Measurements from ENCODE around the gene RNF31. TPM values are rescaled to one million over a fixed set of nuclear protein-coding genes. Genes with fewer than 3 reads are reported as not detected.
A peak's percentile ranks its signal among the peaks of the same experiment; 100 is the strongest.

Gene RNF31
- total and polyA plus RNA-seq, 7 experiments from 2014 or later, result 40.9 to 151 (median 81.4) TPM

GRCh38 chr14:24133735-24134134 is 13.6 kb upstream of the RNF31 start:
- intact Hi-C loops (cut with micrococcal nuclease), result no loop called here
- H3K4me1 ChIP-seq (ENCODE audit: control insufficient read depth in 2 of 2, insufficient read depth in 2 of 2, low read length in 2 of 2), result peaks cover 16 to 33% of the 10 kb centered on the region in 2 donors
- Mint-ChIP-seq H3K4me3 (no peak overlapping the region), H3K36me3 (peaks cover 0 to 22% (median 8%) of the 10 kb centered on the region in 5 donors), H3K4me1 (peaks cover 36 to 55% (median 47%) of the 10 kb centered on the region in 7 donors), H3K27ac (peak overlapping the region in 3 of 9 donors; percentile 25 to 92 (median 73)), H3K27me3 (no peaks in the 10 kb centered on the region), H3K9me3 (peaks cover 0 to 4% (median 0%) of the 10 kb centered on the region in 11 donors)
- no peak overlapping the region for H3K4me3 ChIP-seq (ENCODE audit: low read length)
- ATAC-seq, result no peak
- H3K27ac ChIP-seq (ENCODE audit: low read depth, low read length), result no peak overlapping the region
- H3K36me3 ChIP-seq (ENCODE audit: control insufficient read depth in 2 of 3, insufficient read depth in 3 of 3, low read length in 3 of 3), result peaks cover 0 to 18% (median 10%) of the 10 kb centered on the region in 3 experiments
- ChIA-PET POLR2A (interaction anchor here (0.6 to 11.7 kb wide), 10 partner anchors 13 to 1537 kb away, joined by 3 to 298 read pairs (median 4); partner anchors contain the start of genes DCAF11, IRF9, NRL and PSME2), CTCF (interaction anchor here (0.6 to 1.4 kb wide), 3 partner anchors 18 to 149 kb away, joined by 3 to 5 read pairs (median 4); partner anchors contain the start of gene TINF2)
- DNase-seq, result no peak
- H3K27me3 ChIP-seq (ENCODE audit: control insufficient read depth in 2 of 2, insufficient read depth in 2 of 2, low read length in 2 of 2), result no peaks in the 10 kb centered on the region
- H3K9me3 ChIP-seq (ENCODE audit: control insufficient read depth in 2 of 3, low read length in 3 of 3), result no peaks in the 10 kb centered on the region

- peak overlapping the region; percentile 80 to 95 (median 92) for H3K4me3 Mint-ChIP-seq
- Histone ChIP-seq H3K4me3 (ENCODE audit: low read length) (peak overlapping the region; percentile 83), H3K4me1 (ENCODE audit: control insufficient read depth in 2 of 2, insufficient read depth in 2 of 2, low read length in 2 of 2) (peaks cover 16 to 37% of the 10 kb centered on the region in 2 donors), H3K27ac (ENCODE audit: low read depth, low read length) (peak overlapping the region; percentile 97), H3K36me3 (ENCODE audit: control insufficient read depth in 2 of 3, insufficient read depth in 3 of 3, low read length in 3 of 3) (peaks cover 0 to 28% (median 10%) of the 10 kb centered on the region in 3 experiments), H3K27me3 (ENCODE audit: control insufficient read depth in 2 of 2, insufficient read depth in 2 of 2, low read length in 2 of 2) (no peaks in the 10 kb centered on the region), H3K9me3 (ENCODE audit: control insufficient read depth in 2 of 3, low read length in 3 of 3) (no peaks in the 10 kb centered on the region)
- DNase-seq, result no peak
- no peak for ATAC-seq
- peaks cover 48 to 71% (median 61%) of the 10 kb centered on the region in 7 donors for H3K4me1 Mint-ChIP-seq
- peaks cover 0 to 37% (median 17%) of the 10 kb centered on the region in 5 donors for H3K36me3 Mint-ChIP-seq
- intact Hi-C loops (cut with micrococcal nuclease), result no loop called here
- ChIA-PET POLR2A (interaction anchor here (1.0 to 11.7 kb wide), 13 partner anchors 13 to 136 kb away, joined by 3 to 298 read pairs (median 7); partner anchors contain the start of genes CHMP4A, DCAF11, IRF9 and MDP1), CTCF (interaction anchor here (0.6 to 2.1 kb wide), 8 partner anchors 11 to 107 kb away, joined by 3 to 11 read pairs (median 3); partner anchors contain the start of genes IRF9 and TINF2)
- H3K27me3 Mint-ChIP-seq, result no peaks in the 10 kb centered on the region
- peak overlapping the region; percentile 86 to 98 (median 91) for H3K27ac Mint-ChIP-seq
- peaks cover 0 to 4% (median 0%) of the 10 kb centered on the region in 11 donors for H3K9me3 Mint-ChIP-seq
Observed at GRCh38 chr14:24135584-24135833, 11.8 kb upstream of the RNF31 start.

GRCh38 chr14:24135834-24136683 is 11.2 kb upstream of the RNF31 start, which contains the start of gene PSME1:
TSS of gene PSME1 (plus strand) at chr14:24136194. CDS start at chr14:24136263, 69 bp downstream.
- H3K27me3 ChIP-seq (ENCODE audit: control insufficient read depth in 2 of 2, insufficient read depth in 2 of 2, low read length in 2 of 2), result no peaks in the 10 kb centered on the region
- peak; percentile 88 to 97 (median 92) for DNase-seq
- H3K4me3 Mint-ChIP-seq, result peak within 1 kb of the TSS; percentile 88 to 95 (median 92)
- intact Hi-C loops (cut with micrococcal nuclease), result loop anchor here (1.0 to 2.0 kb wide), 11 partner anchors 9 to 163 kb away; partner anchors contain the start of genes IRF9 (in 2 of the 2), PCK2 (in 2 of the 2), RNF31 (in 2 of the 2) and CHMP4A (in 1 of the 2)
- ATAC-seq, result peak; percentile 99
- H3K27me3 Mint-ChIP-seq, result no peaks in the 10 kb centered on the region
- H3K27ac ChIP-seq (ENCODE audit: low read depth, low read length), result peak within 1 kb of the TSS; percentile 97
- peaks cover 0 to 36% (median 17%) of the 10 kb centered on the region in 5 donors for H3K36me3 Mint-ChIP-seq
- no peaks in the 10 kb centered on the region for H3K9me3 ChIP-seq (ENCODE audit: control insufficient read depth in 2 of 3, low read length in 3 of 3)
- H3K27ac Mint-ChIP-seq, result peak within 1 kb of the TSS; percentile 86 to 98 (median 93)
- peaks cover 0 to 29% (median 10%) of the 10 kb centered on the region in 3 experiments for H3K36me3 ChIP-seq (ENCODE audit: control insufficient read depth in 2 of 3, insufficient read depth in 3 of 3, low read length in 3 of 3)
- H3K4me1 Mint-ChIP-seq, result peaks cover 48 to 70% (median 64%) of the 10 kb centered on the region in 7 donors
- H3K4me1 ChIP-seq (ENCODE audit: control insufficient read depth in 2 of 2, insufficient read depth in 2 of 2, low read length in 2 of 2), result peaks cover 16 to 37% of the 10 kb centered on the region in 2 donors
- peaks cover 0 to 4% (median 0%) of the 10 kb centered on the region in 11 donors for H3K9me3 Mint-ChIP-seq
- ChIA-PET CTCF (interaction anchor here (0.6 to 2.1 kb wide), 8 partner anchors 11 to 107 kb away, joined by 3 to 11 read pairs (median 3); partner anchors contain the start of genes IRF9 and TINF2), POLR2A (interaction anchor here (0.7 to 11.7 kb wide), 15 partner anchors 13 to 834 kb away, joined by 3 to 298 read pairs (median 5); partner anchors contain the start of genes CHMP4A, DCAF11, IRF9 and MDP1)
- peak within 1 kb of the TSS; percentile 83 for H3K4me3 ChIP-seq (ENCODE audit: low read length)

GRCh38 chr14:24136684-24137528 is 10.4 kb upstream of the RNF31 start:
- Mint-ChIP-seq H3K4me1 (peaks cover 48 to 71% (median 62%) of the 10 kb centered on the region in 7 donors), H3K4me3 (peak overlapping the region; percentile 84 to 94 (median 90)), H3K27me3 (no peaks in the 10 kb centered on the region), H3K9me3 (peaks cover 0 to 4% (median 0%) of the 10 kb centered on the region in 11 donors), H3K27ac (peak overlapping the region; percentile 84 to 94 (median 92)), H3K36me3 (peaks cover 0 to 37% (median 17%) of the 10 kb centered on the region in 5 donors)
- ATAC-seq (no peak), DNase-seq (no peak)
- Histone ChIP-seq H3K9me3 (ENCODE audit: control insufficient read depth in 2 of 3, low read length in 3 of 3) (no peaks in the 10 kb centered on the region), H3K4me1 (ENCODE audit: control insufficient read depth in 2 of 2, insufficient read depth in 2 of 2, low read length in 2 of 2) (peaks cover 19 to 33% of the 10 kb centered on the region in 2 donors), H3K36me3 (ENCODE audit: control insufficient read depth in 2 of 3, insufficient read depth in 3 of 3, low read length in 3 of 3) (peaks cover 0 to 32% (median 10%) of the 10 kb centered on the region in 3 experiments), H3K4me3 (ENCODE audit: low read length) (peak overlapping the region; percentile 83), H3K27me3 (ENCODE audit: control insufficient read depth in 2 of 2, insufficient read depth in 2 of 2, low read length in 2 of 2) (no peaks in the 10 kb centered on the region), H3K27ac (ENCODE audit: low read depth, low read length) (peak overlapping the region; percentile 97)
- ChIA-PET POLR2A (interaction anchor here (0.9 to 11.7 kb wide), 10 partner anchors 12 to 134 kb away, joined by 4 to 298 read pairs (median 10); partner anchors contain the start of genes DCAF11, IRF9, MDP1 and NRL), CTCF (interaction anchor here (1.0 to 2.5 kb wide), 3 partner anchors 22 to 27 kb away, joined by 3 to 11 read pairs (median 10); partner anchors contain the start of genes DCAF11, IRF9 and NRL)
- intact Hi-C loops (cut with micrococcal nuclease), result loop anchor here (1.0 to 2.0 kb wide), 11 partner anchors 10 to 162 kb away; partner anchors contain the start of genes IRF9 (in 2 of the 2), PCK2 (in 2 of the 2), RNF31 (in 2 of the 2) and CHMP4A (in 1 of the 2)

- ChIA-PET POLR2A (interaction anchor here (0.8 to 11.7 kb wide), 5 partner anchors 11 to 105 kb away, joined by 4 to 298 read pairs (median 37); partner anchors contain the start of genes DCAF11, IRF9, NRL and PSME2), CTCF (interaction anchor here (0.9 to 2.5 kb wide), 4 partner anchors 8 to 28 kb away, joined by 3 to 11 read pairs (median 6); partner anchors contain the start of genes DCAF11, IRF9 and NRL)
- peaks cover 0 to 41% (median 17%) of the 10 kb centered on the region in 5 donors for H3K36me3 Mint-ChIP-seq
- H3K4me1 Mint-ChIP-seq, result peaks cover 42 to 68% (median 59%) of the 10 kb centered on the region in 7 donors
- peaks cover 0 to 32% (median 10%) of the 10 kb centered on the region in 3 experiments for H3K36me3 ChIP-seq (ENCODE audit: control insufficient read depth in 2 of 3, insufficient read depth in 3 of 3, low read length in 3 of 3)
- H3K27me3 ChIP-seq (ENCODE audit: control insufficient read depth in 2 of 2, insufficient read depth in 2 of 2, low read length in 2 of 2), result no peaks in the 10 kb centered on the region
- intact Hi-C loops (cut with micrococcal nuclease), result loop anchor here in 1 of 2 donors (2.0 kb wide), 1 partner anchor 95 kb away; the partner anchor contains the start of genes GMPR2 and NEDD8
- DNase-seq (no peak), ATAC-seq (no peak)
- H3K9me3 Mint-ChIP-seq, result peaks cover 0 to 2% (median 0%) of the 10 kb centered on the region in 11 donors
- H3K27ac Mint-ChIP-seq, result peak overlapping the region; percentile 32 to 94 (median 90)
- peaks cover 22 to 29% of the 10 kb centered on the region in 2 donors for H3K4me1 ChIP-seq (ENCODE audit: control insufficient read depth in 2 of 2, insufficient read depth in 2 of 2, low read length in 2 of 2)
- no peak overlapping the region for H3K4me3 ChIP-seq (ENCODE audit: low read length)
- H3K9me3 ChIP-seq (ENCODE audit: control insufficient read depth in 2 of 3, low read length in 3 of 3), result no peaks in the 10 kb centered on the region
- no peaks in the 10 kb centered on the region for H3K27me3 Mint-ChIP-seq
- peak overlapping the region; percentile 74 to 94 (median 92) for H3K4me3 Mint-ChIP-seq
- peak overlapping the region; percentile 97 for H3K27ac ChIP-seq (ENCODE audit: low read depth, low read length)
Observed at GRCh38 chr14:24137529-24138395, 9.5 kb upstream of the RNF31 start.
